Hippocampal formation (tissue), 2 donors: ENCODE data around the gene TTC39C.

Experiments used
- DNase-seq, 2 donors: peaks; one replicate each; lab custom pipeline; 2025; lab: John Stamatoyannopoulos, UW

TTC39C gene

GRCh38 chr18:24014062-24014985, at the start of gene TTC39C:
Gene TTC39C (plus strand): TSS chr18:24014754. CDS start chr18:24014872, 118 bp downstream.
- DNase-seq = peak in 1 of 2 donors; percentile 25

- no peak for DNase-seq
These were observed 47.6 kb upstream of the TTC39C start for GRCh38 chr18:23966909-23967308.

- DNase-seq = no peak
These were observed 47.0 kb upstream of the TTC39C start for GRCh38 chr18:23967321-23968089.

GRCh38 chr18:23968638-23969604, 45.6 kb upstream of the TTC39C start:
- no peak for DNase-seq

- no peak for DNase-seq
These were observed 44.9 kb upstream of the TTC39C start for GRCh38 chr18:23969664-23970063.

- no peak for DNase-seq
These were observed 44.1 kb upstream of the TTC39C start for GRCh38 chr18:23970161-23971096.

- no peak for DNase-seq
These were observed 43.5 kb upstream of the TTC39C start for GRCh38 chr18:23971097-23971440.

- no peak for DNase-seq
These were observed 42.8 kb upstream of the TTC39C start for GRCh38 chr18:23971666-23972230.

GRCh38 chr18:23972453-23972852, 42.1 kb upstream of the TTC39C start:
- DNase-seq = no peak

- DNase-seq = no peak
These were observed 37.5 kb upstream of the TTC39C start for GRCh38 chr18:23977103-23977502.

- no peak for DNase-seq
These were observed 36.7 kb upstream of the TTC39C start for GRCh38 chr18:23977719-23978483.

- DNase-seq = no peak
These were observed 33.1 kb upstream of the TTC39C start for GRCh38 chr18:23981369-23981980.

- peak in 1 of 2 donors; percentile 16 for DNase-seq
These were observed 32.1 kb upstream of the TTC39C start for GRCh38 chr18:23982155-23983079.

- no peak for DNase-seq
These were observed 31.4 kb upstream of the TTC39C start for GRCh38 chr18:23983112-23983511.

GRCh38 chr18:23986600-23987359, 27.8 kb upstream of the TTC39C start:
- no peak for DNase-seq

GRCh38 chr18:23990474-23991410, 23.8 kb upstream of the TTC39C start:
- no peak for DNase-seq
